AG09319 (cell line): ENCODE results near the gene AHCYL1.

Experiments used
- DNase-seq: peaks from one replicate; pipeline ENCODE4 v3.0.0-alpha.2; 2010; ENCODE audit warnings: low read depth; ENCODE audit errors: extremely low read depth
- TF ChIP-seq, protein P1 (sequence below): IDR thresholded peaks from 2 replicates; pipeline ENCODE4 v1.5.1; 2011; ENCODE audit warnings: low read depth, mild to moderate bottlenecking, inconsistent platforms, low read length, moderate library complexity

Gene AHCYL1

DNA sequence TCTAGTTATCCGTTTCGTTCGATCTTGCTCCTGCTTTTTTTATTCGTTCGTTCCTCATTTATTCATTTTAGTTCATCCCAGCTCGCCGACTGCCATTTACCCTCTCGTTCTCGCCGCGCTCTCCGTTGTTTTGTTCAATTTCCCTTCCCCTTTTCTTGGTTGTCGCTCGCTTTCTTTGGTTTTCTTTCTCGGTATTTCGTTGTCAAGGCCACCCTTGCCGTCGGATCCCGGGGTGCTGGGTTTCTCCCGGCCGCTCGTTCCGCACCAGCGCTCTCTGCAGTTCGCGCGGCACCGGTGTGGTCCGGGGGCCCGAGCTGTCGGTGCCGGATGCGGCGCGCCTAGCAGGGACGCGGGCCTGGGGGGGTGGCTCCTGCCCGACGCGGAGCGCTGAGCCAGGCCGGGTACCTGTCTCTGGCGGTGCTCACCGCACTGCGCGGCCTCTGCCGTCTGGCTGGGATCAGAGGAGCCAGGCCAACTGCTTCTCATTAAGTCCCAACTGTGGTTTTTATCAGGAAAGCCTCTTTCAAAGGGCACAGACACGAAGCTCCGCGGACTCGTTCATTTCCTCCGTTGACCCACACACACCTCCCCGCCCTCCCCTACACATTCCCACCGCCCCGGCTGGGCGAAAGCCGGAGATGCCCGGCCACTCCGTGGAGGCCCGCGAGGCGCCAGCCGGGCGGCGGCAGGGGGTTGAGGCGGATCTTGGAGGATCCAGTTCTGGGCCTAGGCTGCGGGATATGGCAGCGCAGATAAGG is 84.3 kb downstream of the AHCYL1 start:
- TF ChIP-seq, protein P1, sequence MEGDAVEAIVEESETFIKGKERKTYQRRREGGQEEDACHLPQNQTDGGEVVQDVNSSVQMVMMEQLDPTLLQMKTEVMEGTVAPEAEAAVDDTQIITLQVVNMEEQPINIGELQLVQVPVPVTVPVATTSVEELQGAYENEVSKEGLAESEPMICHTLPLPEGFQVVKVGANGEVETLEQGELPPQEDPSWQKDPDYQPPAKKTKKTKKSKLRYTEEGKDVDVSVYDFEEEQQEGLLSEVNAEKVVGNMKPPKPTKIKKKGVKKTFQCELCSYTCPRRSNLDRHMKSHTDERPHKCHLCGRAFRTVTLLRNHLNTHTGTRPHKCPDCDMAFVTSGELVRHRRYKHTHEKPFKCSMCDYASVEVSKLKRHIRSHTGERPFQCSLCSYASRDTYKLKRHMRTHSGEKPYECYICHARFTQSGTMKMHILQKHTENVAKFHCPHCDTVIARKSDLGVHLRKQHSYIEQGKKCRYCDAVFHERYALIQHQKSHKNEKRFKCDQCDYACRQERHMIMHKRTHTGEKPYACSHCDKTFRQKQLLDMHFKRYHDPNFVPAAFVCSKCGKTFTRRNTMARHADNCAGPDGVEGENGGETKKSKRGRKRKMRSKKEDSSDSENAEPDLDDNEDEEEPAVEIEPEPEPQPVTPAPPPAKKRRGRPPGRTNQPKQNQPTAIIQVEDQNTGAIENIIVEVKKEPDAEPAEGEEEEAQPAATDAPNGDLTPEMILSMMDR: no peak
- no peak for DNase-seq

DNA sequence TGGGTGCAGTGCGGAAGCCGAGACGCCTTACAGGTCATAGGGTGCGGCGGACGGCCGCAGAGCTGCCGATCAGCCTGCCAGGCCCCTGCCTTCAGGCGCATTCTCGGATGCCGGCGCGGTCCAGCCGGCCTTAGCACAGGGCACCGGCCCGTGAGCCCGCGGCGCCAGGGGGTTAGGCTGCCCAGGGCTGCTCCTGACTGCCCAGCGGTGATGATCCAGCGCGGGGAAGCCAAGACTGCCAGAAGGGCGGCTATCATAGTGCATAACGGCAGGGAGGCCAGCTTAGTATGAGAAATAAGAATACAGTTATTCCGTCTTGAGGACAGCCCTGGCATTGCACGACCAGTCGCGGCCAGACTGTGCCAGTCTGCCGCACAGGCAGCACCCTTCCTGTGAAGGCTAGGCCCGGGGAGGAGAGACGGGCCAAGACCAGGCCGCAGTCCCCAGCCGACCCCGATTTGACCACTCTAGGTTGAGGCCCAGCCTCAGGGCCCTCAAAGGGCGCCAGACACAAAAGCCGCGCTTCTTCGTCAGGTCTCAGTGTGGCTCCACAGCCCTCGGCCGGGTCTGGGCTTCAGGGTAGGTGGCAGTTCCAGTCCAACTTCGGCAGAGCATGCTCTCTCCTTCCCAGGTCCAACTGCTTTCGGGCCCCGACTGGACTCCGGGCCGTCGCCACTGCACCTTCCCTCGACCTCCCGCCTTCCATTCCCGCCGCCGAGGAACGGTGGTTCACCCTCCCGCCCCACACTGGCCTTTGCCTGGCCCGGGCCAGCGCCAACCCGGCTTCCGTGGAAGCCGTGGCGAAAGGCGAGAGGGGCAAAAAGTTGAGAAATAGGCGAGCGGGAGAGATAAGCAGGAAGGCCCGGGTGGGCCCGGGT is 85.1 kb downstream of the AHCYL1 start:
- no peak for DNase-seq

DNA sequence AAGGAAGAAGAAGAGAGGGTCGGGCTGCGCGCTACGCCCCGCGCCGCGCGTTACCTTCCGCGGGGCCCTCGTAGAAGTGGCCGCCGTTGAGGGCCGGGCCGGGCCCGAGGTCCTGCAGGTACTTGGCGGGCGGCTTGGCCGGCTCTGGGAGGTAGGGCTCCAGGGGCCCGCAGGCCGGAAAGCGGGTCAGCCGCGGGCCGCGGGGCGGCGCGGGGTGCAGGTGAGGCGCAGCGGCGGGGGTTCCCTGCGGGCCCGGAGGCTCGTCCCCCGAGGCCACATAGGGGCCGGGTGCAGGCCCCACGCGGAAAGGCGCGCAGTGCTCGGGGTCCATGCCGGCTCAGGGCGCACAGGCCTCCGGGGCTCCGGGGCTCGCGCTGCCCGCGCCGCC is 85.7 kb downstream of the AHCYL1 start:
- no peak for DNase-seq
- TF ChIP-seq, protein P1: no peak

More for the DNA sequence above, 85.1 kb downstream of the AHCYL1 start:
- TF ChIP-seq, protein P1: no peak

DNA sequence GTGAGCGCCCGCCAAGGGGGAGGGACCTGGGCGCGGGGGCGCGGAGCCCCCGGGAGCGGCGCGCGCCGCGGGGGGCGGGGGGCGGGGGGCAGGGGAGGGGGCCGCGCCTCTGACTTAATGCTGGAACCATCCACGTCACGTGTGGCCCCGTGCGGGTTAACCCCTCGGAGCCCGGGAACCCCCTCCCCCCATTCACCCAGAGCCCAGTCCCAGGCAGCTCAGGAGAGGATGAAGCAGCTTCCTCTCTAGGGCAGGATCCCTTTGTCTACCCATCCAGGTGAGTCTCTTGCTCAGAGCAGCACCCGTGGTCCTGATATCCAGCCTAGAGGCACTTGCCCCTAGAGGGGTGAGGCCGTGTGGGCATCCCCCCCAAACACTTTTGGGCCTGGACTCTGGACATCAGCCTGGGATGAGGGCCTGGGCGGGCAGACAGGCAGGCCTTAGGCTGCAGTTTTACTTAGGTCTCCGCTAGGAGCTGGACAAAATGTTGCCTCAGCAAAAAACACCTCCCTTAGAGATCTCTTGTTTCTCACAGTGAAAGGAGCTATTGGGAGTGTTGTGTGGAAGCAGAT is 86.2 kb downstream of the AHCYL1 start, which contains the start of gene ALX3:
Gene ALX3, minus strand, starts transcription at position 2 of the 572 bp plus-strand sequence. CDS start 60 bp downstream, outside the sequence.
- TF ChIP-seq, protein P1: no peak
- no peak for DNase-seq
